H1 (cell line): ENCODE results near the gene ST6GALNAC5. TPM values are rescaled to one million over a fixed set of nuclear protein-coding genes. Genes with fewer than 3 reads are reported as not detected.

Experiments
- CBX8 ChIP-seq: fragments of 300-800, 300-1000 bp; sonication (generic); IDR thresholded peaks from 2 replicates; pipeline ENCODE4 v1.7.1; 2016; ENCODE audit warnings: low read depth, low read length, borderline replicate concordance
- EZH2 ChIP-seq: fragments of 200-600 bp; sonication (generic); IDR thresholded peaks from 2 replicates; pipeline ENCODE4 v1.7.1; 2012; ENCODE audit warnings: low read depth, mild to moderate bottlenecking, moderate library complexity, low read length, inconsistent platforms; ENCODE audit not compliant: severe bottlenecking
- SAP30 ChIP-seq: fragments of 300-600 bp; sonication (generic); IDR thresholded peaks from 2 replicates; pipeline ENCODE4 v1.7.1; 2012; ENCODE audit warnings: low read length, moderate library complexity, mild to moderate bottlenecking, inconsistent platforms; ENCODE audit not compliant: insufficient read depth, insufficient replicate concordance
- ZNF274 ChIP-seq: IDR thresholded peaks from 2 replicates; pipeline ENCODE4 v1.7.0; 2012; ENCODE audit warnings: low read length, borderline replicate concordance; ENCODE audit errors: extremely low read depth
- polyA plus RNA-seq, 7 experiments: library from polyadenylated mRNA; depleted of rRNA in 3 of 7; stranded (reverse) in 5 of 7; unstranded in 2 of 7; fragments of >200 nt in 5 of 7; fragments of 200-250 nt in 2 of 7; gene quantifications; 1 replicate in 5 of 7; 2 replicates in 1 of 7; 4 replicates in 1 of 7; pipeline versions ENCODE4 v1.2.1 to v1.2.3, GENCODE V29; 2011 to 2013; ENCODE audit warnings: missing spikeins in 2 of 7, mixed read lengths in 2 of 7
- total RNA-seq: library from RNA; stranded (reverse); fragmentation: NEBNext Ultra II Directional; extraction: Animal tissue kit (Norgen Biotek cat#: 25700); gene quantifications from 2 replicates; pipeline ENCODE4 v1.2.1, GENCODE V29; 2021
- TF ChIP-seq, protein P1 (sequence below): IDR thresholded peaks from 2 replicates; pipeline ENCODE4 v1.6.1; 2012; ENCODE audit warnings: inconsistent platforms
- TF ChIP-seq, protein P2 (sequence below): IDR thresholded peaks from 2 replicates; pipeline ENCODE4 v1.6.1; 2012; ENCODE audit warnings: inconsistent platforms

The ST6GALNAC5 gene
- total and polyA plus RNA-seq, 2 of the 8 experiments (the other 6 are each of a cell fraction or from before 2014, with no cell fraction given): 6.2 to 7.3 TPM

DNA sequence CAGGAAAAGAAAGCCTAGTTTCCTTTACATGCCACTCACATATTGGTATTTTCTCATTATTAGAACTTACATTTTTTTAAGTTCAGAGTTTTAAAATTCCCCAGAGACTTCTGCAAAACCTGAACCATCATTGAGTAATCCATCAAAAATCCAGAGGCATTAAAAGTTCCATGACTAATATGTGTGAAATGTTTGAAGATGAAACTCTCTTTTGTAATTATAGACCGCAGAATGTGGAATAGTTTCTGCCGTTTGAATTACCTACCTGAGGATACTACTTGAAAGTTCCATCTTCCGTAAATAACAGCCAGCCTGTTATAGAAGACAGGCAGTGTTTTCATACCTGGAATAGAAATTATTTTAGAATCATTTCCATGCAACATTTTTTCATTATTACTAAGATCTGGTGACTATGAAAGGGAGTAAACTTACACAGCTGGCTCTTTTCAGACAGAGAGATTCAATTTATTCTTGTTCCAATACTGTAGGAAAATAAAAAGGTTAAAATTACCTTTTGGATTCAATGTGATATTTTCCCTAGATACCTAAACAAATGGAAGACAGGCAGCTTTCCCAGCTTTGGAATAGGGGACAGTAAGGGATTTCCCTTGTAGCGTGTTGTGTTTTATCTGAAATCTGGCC, 131.4 kb downstream of the ST6GALNAC5 start (continued):
- TF ChIP-seq, protein P1, sequence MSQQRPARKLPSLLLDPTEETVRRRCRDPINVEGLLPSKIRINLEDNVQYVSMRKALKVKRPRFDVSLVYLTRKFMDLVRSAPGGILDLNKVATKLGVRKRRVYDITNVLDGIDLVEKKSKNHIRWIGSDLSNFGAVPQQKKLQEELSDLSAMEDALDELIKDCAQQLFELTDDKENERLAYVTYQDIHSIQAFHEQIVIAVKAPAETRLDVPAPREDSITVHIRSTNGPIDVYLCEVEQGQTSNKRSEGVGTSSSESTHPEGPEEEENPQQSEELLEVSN: no peak
- TF ChIP-seq EZH2: no peak
- TF ChIP-seq, protein P2, sequence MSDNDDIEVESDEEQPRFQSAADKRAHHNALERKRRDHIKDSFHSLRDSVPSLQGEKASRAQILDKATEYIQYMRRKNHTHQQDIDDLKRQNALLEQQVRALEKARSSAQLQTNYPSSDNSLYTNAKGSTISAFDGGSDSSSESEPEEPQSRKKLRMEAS: no peak
- no peak for TF ChIP-seq CBX8
- no peak for TF ChIP-seq ZNF274
- TF ChIP-seq SAP30: no peak
